IMR-90 (cell line): Measurements from ENCODE around the gene CDK15. TPM values are rescaled to one million over a fixed set of nuclear protein-coding genes. Genes with fewer than 3 reads are reported as not detected.
A peak's percentile ranks its signal among the peaks of the same experiment; 100 is the strongest.

Source experiments
- ATAC-seq: fragments of 200-7000 bp; cut with Tn5 transposase; 2 replicates; pipeline ENCODE4 v1.9.1; 2020; ENCODE audit warnings: low read depth, mild to moderate bottlenecking, moderate library complexity
- BruUV-seq: library from RNA; stranded (reverse); fragments of 400-500 nt; replicated peaks from 2 replicates; lab custom pipeline; 2021; lab: Mats Ljungman, UMichigan
- CTCF ChIA-PET: fragments of 300-600 bp; formaldehyde crosslinking; extraction: SDS; loops from one replicate; lab custom pipeline; 2021; ENCODE audit warnings: antibody characterized with exemption; lab: Yijun Ruan, JAX
- POLR2A ChIA-PET: fragments of 300-600 bp; sonication (Branson Sonifier 250); formaldehyde crosslinking; loops from one replicate; lab custom pipeline; 2022; ENCODE audit warnings: antibody characterized with exemption; ENCODE audit not compliant: unreplicated experiment; lab: Charles Lee
- DNase-seq: peaks from one replicate; pipeline ENCODE4 v3.0.0; 2013
- H2AFZ ChIP-seq: replicated peaks from 2 replicates; pipeline ENCODE3; 2013; ENCODE audit warnings: low read length, mild to moderate bottlenecking; ENCODE audit not compliant: poor library complexity
- H2AK5ac ChIP-seq: 2 replicates; pipeline ENCODE4 v1.6.1; 2013; ENCODE audit warnings: low read depth, low read length, inconsistent platforms
- H2AK9ac ChIP-seq: replicated peaks from 2 replicates; pipeline ENCODE3; 2013; ENCODE audit warnings: mild to moderate bottlenecking, low read depth, low read length, moderate library complexity; ENCODE audit not compliant: poor library complexity
- H2BK120ac ChIP-seq: 2 replicates; pipeline ENCODE4 v1.6.1; 2013; ENCODE audit warnings: low read depth, low read length, inconsistent platforms
- H2BK15ac ChIP-seq: 3 replicates; pipeline ENCODE4 v1.6.1; 2013; ENCODE audit warnings: low read depth, low read length, inconsistent platforms
- H2BK20ac ChIP-seq: 2 replicates; pipeline ENCODE4 v1.6.1; 2013; ENCODE audit warnings: low read depth, mild to moderate bottlenecking, inconsistent platforms, low read length, moderate library complexity
- H2BK5ac ChIP-seq: 2 replicates; pipeline ENCODE4 v1.6.1; 2013; ENCODE audit warnings: mild to moderate bottlenecking, low read depth, low read length, inconsistent platforms; ENCODE audit not compliant: poor library complexity, severe bottlenecking
- H3K14ac ChIP-seq: replicated peaks from 2 replicates; pipeline ENCODE4 v1.6.1; 2013; ENCODE audit warnings: low read depth, low read length, inconsistent platforms
- H3K18ac ChIP-seq: 2 replicates; pipeline ENCODE4 v1.6.1; 2013; ENCODE audit warnings: low read depth, low read length, control low read depth
- H3K23ac ChIP-seq: 2 replicates; pipeline ENCODE4 v1.6.1; 2013; ENCODE audit warnings: low read depth, low read length, inconsistent platforms
- H3K27ac ChIP-seq: 2 replicates; pipeline ENCODE4 v1.5.1; 2013; ENCODE audit warnings: mild to moderate bottlenecking, control low read depth, low read length; ENCODE audit not compliant: insufficient read depth
- H3K27me3 ChIP-seq: 2 replicates; pipeline ENCODE4 v1.6.1; 2013; ENCODE audit warnings: low read length; ENCODE audit not compliant: control insufficient read depth, insufficient read depth
- H3K36me3 ChIP-seq: 2 replicates; pipeline ENCODE4 v1.6.1; 2013; ENCODE audit warnings: low read length, mixed read lengths; ENCODE audit not compliant: control insufficient read depth, insufficient read depth
- H3K4ac ChIP-seq: 2 replicates; pipeline ENCODE4 v1.6.1; 2013; ENCODE audit warnings: low read depth, low read length, inconsistent platforms
- H3K4me1 ChIP-seq: 2 replicates; pipeline ENCODE4 v1.6.1; 2013; ENCODE audit warnings: low read length, mixed read lengths; ENCODE audit not compliant: control insufficient read depth, insufficient read depth
- H3K4me2 ChIP-seq: 2 replicates; pipeline ENCODE4 v1.6.1; 2013; ENCODE audit warnings: low read depth, mild to moderate bottlenecking, control low read depth, low read length, moderate library complexity
- H3K4me3 ChIP-seq: 2 replicates; pipeline ENCODE4 v1.5.1; 2013; ENCODE audit warnings: low read depth, mild to moderate bottlenecking, control low read depth, low read length, moderate library complexity; ENCODE audit not compliant: insufficient read depth
- H3K56ac ChIP-seq: 2 replicates; pipeline ENCODE4 v1.6.1; 2013; ENCODE audit warnings: low read length, inconsistent platforms; ENCODE audit not compliant: insufficient read depth; ENCODE audit errors: extremely low read depth
- H3K79me1 ChIP-seq, 2 experiments: 2 replicates each; pipeline ENCODE4 v1.6.1; 2013; ENCODE audit warnings: low read length in 2 of 2, inconsistent platforms in 1 of 2, low read depth in 1 of 2
- H3K9ac ChIP-seq: 2 replicates; pipeline ENCODE4 v1.6.1; 2013; ENCODE audit warnings: low read depth, low read length, control low read depth
- H3K9me1 ChIP-seq: 2 replicates; pipeline ENCODE4 v1.6.1; 2013; ENCODE audit warnings: low read length, inconsistent platforms; ENCODE audit not compliant: insufficient read depth
- H3K9me3 ChIP-seq: 2 replicates; pipeline ENCODE4 v1.6.1; 2013; ENCODE audit warnings: low read length; ENCODE audit not compliant: control insufficient read depth, insufficient read depth
- H4K20me1 ChIP-seq: 2 replicates; pipeline ENCODE4 v1.6.1; 2013; ENCODE audit warnings: low read length, inconsistent platforms; ENCODE audit not compliant: insufficient read depth
- H4K5ac ChIP-seq: 2 replicates; pipeline ENCODE4 v1.6.1; 2013; ENCODE audit warnings: mild to moderate bottlenecking, low read depth, low read length, control low read depth
- H4K8ac ChIP-seq, 2 experiments: 2 replicates each; pipeline ENCODE4 v1.6.1; 2013; ENCODE audit warnings: low read depth in 2 of 2, low read length in 2 of 2, control low read depth in 1 of 2, inconsistent platforms in 1 of 2
- H4K91ac ChIP-seq: 2 replicates; pipeline ENCODE4 v1.6.1; 2013; ENCODE audit warnings: low read depth, low read length, inconsistent platforms; ENCODE audit not compliant: insufficient read depth
- BHLHE40 ChIP-seq: fragments of 150-350 bp; IDR thresholded peaks from 2 replicates; pipeline ENCODE4 v1.6.1; 2016; ENCODE audit warnings: mild to moderate bottlenecking, low read depth, low read length
- CEBPB ChIP-seq: IDR thresholded peaks from 2 replicates; pipeline ENCODE4 v1.6.1; 2012; ENCODE audit warnings: low read depth, low read length, improper control_type of control experiment
- CHD1 ChIP-seq: IDR thresholded peaks from 2 replicates; pipeline ENCODE4 v1.6.1; 2012; ENCODE audit warnings: low read depth, low read length, improper control_type of control experiment
- FOS ChIP-seq: fragments of 150-350 bp; IDR thresholded peaks from 2 replicates; pipeline ENCODE4 v1.6.1; 2016; ENCODE audit warnings: low read depth, low read length
- MAFK ChIP-seq: IDR thresholded peaks from 2 replicates; pipeline ENCODE4 v1.6.1; 2012; ENCODE audit warnings: low read depth, low read length, improper control_type of control experiment
- MAZ ChIP-seq: IDR thresholded peaks from 2 replicates; pipeline ENCODE4 v1.6.1; 2012; ENCODE audit warnings: low read depth, mild to moderate bottlenecking, low read length, improper control_type of control experiment, moderate library complexity, borderline replicate concordance
- MXI1 ChIP-seq: IDR thresholded peaks from 2 replicates; pipeline ENCODE4 v1.6.1; 2012; ENCODE audit warnings: low read depth, mild to moderate bottlenecking, low read length, moderate library complexity, borderline replicate concordance
- NFE2L2 ChIP-seq: fragments of 150-350 bp; IDR thresholded peaks from 2 replicates; pipeline ENCODE4 v1.6.1; 2016; ENCODE audit warnings: low read depth, mild to moderate bottlenecking, low read length
- POLR2A ChIP-seq: IDR thresholded peaks from 2 replicates; pipeline ENCODE4 v1.6.1; 2012; ENCODE audit warnings: mild to moderate bottlenecking, low read depth, low read length
- RAD21 ChIP-seq: IDR thresholded peaks from 2 replicates; pipeline ENCODE4 v1.6.1; 2012; ENCODE audit warnings: low read length, improper control_type of control experiment
- RCOR1 ChIP-seq: IDR thresholded peaks from 2 replicates; pipeline ENCODE4 v1.6.1; 2012; ENCODE audit warnings: mild to moderate bottlenecking, low read length, improper control_type of control experiment; ENCODE audit not compliant: insufficient replicate concordance
- RFX5 ChIP-seq: IDR thresholded peaks from 2 replicates; pipeline ENCODE4 v1.8.0; 2012; ENCODE audit warnings: low read depth, mild to moderate bottlenecking, low read length, moderate library complexity
- SMC3 ChIP-seq: fragments of 150-350 bp; IDR thresholded peaks from 2 replicates; pipeline ENCODE4 v1.6.1; 2016; ENCODE audit warnings: low read depth, mild to moderate bottlenecking, antibody characterized with exemption, low read length, moderate library complexity
- WGBS, 2 experiments: methylation state at CpG; one replicate each; pipeline versions ENCODE4 v1.1.5 to v1.1.7; 2013; ENCODE audit warnings: missing lambda C conversion rate in 2 of 2; ENCODE audit not compliant: insufficient read length in 1 of 2; ENCODE audit errors: extremely low coverage in 2 of 2; 5-methylcytosine and 5-hydroxymethylcytosine counted together
- dilution Hi-C: fragments of 300-500 bp; cut with HindIII; formaldehyde crosslinking; loops from one replicate; pipeline ENCODE4 v1.14.3; 2018; ENCODE audit warnings: low sequenced_read_pairs; ENCODE audit not compliant: unreplicated experiment
- in situ Hi-C: fragments of 300-500 bp; cut with MboI; formaldehyde crosslinking; loops from 3 replicates; pipeline ENCODE4 v1.14.3; 2019; ENCODE audit warnings: low sequenced_read_pairs, inconsistent platforms, mixed read lengths
- intact Hi-C: fragments of 100-400 bp; cut with micrococcal nuclease; formaldehyde crosslinking; loops from 2 replicates; pipeline ENCODE4 v1.10.0; 2022
- polyA plus RNA-seq, 3 experiments: library from polyadenylated mRNA; depleted of rRNA; stranded (reverse); fragments of >200 nt; gene quantifications; 2 replicates each; pipeline ENCODE4 v1.2.3, GENCODE V29; 2012; ENCODE audit warnings: low replicate concordance in 1 of 3
- total RNA-seq: library from RNA; depleted of rRNA; stranded (reverse); fragments of >200 nt; gene quantifications from 2 replicates; pipeline ENCODE4 v1.2.3, GENCODE V29; 2012
- TF ChIP-seq, protein P1 (sequence below): fragments of 150-350 bp; IDR thresholded peaks from 2 replicates; pipeline ENCODE4 v1.6.1; 2017; ENCODE audit warnings: mild to moderate bottlenecking, antibody characterized with exemption, low read length, low read depth
- TF ChIP-seq, protein P2 (sequence below): conservative IDR thresholded peaks from 2 replicates; pipeline ENCODE4 v1.5.1; 2012; ENCODE audit warnings: mild to moderate bottlenecking, low read depth, low read length, improper control_type of control experiment
- TF ChIP-seq, protein P3 (sequence below): fragments of 150-350 bp; IDR thresholded peaks from 2 replicates; pipeline ENCODE4 v1.6.1; 2016; ENCODE audit warnings: low read depth, mild to moderate bottlenecking, low read length, moderate library complexity, borderline replicate concordance

CDK15 gene
- total and polyA plus RNA-seq, 2 of the 4 experiments (the other 2 are of a cell fraction) = 16.1 to 33.0 TPM

DNA sequence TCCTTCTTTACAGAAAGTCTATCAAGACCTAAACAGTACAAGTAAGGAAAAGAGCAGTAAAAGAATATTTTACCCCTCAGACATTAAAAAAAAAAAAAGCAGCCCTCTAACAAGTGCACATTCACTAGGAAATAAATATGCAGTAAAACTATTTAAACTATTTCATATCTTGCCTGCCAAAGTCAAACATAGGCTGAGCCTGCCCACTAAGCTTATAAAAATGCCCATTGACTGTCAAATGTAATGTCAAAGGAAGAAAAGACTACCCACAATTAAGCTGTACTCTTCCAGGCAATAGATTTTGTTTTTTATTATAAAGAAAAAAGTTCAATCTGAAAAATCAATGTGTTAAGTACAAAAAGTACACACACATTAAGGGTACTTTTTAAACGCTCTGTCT is 37.4 kb upstream of the CDK15 start:
- Histone ChIP-seq H3K4me2 (peak overlapping the region; percentile 65; the same call in 1 of the 2 replicates), H4K20me1 (peaks cover 12% of the 10 kb centered on the region; the same call in 1 of the 2 replicates), H3K36me3 (peaks cover 5% of the 10 kb centered on the region), H3K4ac (no peak overlapping the region), H3K23ac (no peak overlapping the region), H2AFZ (no peak overlapping the region), H3K14ac (no peak overlapping the region), H3K18ac (no peak overlapping the region), H4K91ac (no peak overlapping the region), H2AK5ac (0 out of 2 replicates have a peak overlapping the region, but pooled peaks have one; percentile 7), H3K27ac (no peak overlapping the region), H3K4me3 (no peak overlapping the region), H3K27me3 (no peaks in the 10 kb centered on the region), H2AK9ac (no peak overlapping the region), H3K4me1 (peaks cover 5% of the 10 kb centered on the region; the same call in 1 of the 2 replicates), H4K5ac (no peak overlapping the region), H3K9me1 (peaks cover 10% of the 10 kb centered on the region), H2BK5ac (peak overlapping the region; percentile 38), H3K9me3 (no peaks in the 10 kb centered on the region), H3K56ac (no peak overlapping the region), H2BK120ac (no peak overlapping the region), H3K9ac (no peak overlapping the region), H3K79me1 (peaks cover 27 to 48% of the 10 kb centered on the region in 2 experiments), H4K8ac (no peak overlapping the region), H2BK20ac (no peak overlapping the region), H2BK15ac (no peak overlapping the region)
- dilution Hi-C loops = no loop called here
- BruUV-seq = no TSS peak
- peak; percentile 62 for DNase-seq
- in situ Hi-C loops = no loop called here
- ATAC-seq = peak; percentile 88
- ChIA-PET POLR2A (interaction anchor here (1.3 kb wide), 1 partner anchor 11 kb away, joined by 4 read pairs; the partner anchor contains the start of gene ALS2), CTCF (interaction anchor here (0.6 kb wide), 1 partner anchor 9 kb away, joined by 3 read pairs; no protein-coding TSS in a partner anchor)
- WGBS, 2 experiments = no CpG with 5 or more reads among the region's 1 CpG
- intact Hi-C loops = no loop called here
- TF ChIP-seq POLR2A (no peak), FOS (no peak), MAZ (no peak), SMC3 (no peak), RAD21 (no peak), RFX5 (no peak), BHLHE40 (no peak), CHD1 (no peak), MAFK (no peak), MXI1 (no peak), RCOR1 (no peak), NFE2L2 (no peak), CEBPB (no peak)
- TF ChIP-seq, protein P1, sequence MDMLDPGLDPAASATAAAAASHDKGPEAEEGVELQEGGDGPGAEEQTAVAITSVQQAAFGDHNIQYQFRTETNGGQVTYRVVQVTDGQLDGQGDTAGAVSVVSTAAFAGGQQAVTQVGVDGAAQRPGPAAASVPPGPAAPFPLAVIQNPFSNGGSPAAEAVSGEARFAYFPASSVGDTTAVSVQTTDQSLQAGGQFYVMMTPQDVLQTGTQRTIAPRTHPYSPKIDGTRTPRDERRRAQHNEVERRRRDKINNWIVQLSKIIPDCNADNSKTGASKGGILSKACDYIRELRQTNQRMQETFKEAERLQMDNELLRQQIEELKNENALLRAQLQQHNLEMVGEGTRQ = no peak
- TF ChIP-seq, protein P2, sequence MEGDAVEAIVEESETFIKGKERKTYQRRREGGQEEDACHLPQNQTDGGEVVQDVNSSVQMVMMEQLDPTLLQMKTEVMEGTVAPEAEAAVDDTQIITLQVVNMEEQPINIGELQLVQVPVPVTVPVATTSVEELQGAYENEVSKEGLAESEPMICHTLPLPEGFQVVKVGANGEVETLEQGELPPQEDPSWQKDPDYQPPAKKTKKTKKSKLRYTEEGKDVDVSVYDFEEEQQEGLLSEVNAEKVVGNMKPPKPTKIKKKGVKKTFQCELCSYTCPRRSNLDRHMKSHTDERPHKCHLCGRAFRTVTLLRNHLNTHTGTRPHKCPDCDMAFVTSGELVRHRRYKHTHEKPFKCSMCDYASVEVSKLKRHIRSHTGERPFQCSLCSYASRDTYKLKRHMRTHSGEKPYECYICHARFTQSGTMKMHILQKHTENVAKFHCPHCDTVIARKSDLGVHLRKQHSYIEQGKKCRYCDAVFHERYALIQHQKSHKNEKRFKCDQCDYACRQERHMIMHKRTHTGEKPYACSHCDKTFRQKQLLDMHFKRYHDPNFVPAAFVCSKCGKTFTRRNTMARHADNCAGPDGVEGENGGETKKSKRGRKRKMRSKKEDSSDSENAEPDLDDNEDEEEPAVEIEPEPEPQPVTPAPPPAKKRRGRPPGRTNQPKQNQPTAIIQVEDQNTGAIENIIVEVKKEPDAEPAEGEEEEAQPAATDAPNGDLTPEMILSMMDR = no peak
- TF ChIP-seq, protein P3, sequence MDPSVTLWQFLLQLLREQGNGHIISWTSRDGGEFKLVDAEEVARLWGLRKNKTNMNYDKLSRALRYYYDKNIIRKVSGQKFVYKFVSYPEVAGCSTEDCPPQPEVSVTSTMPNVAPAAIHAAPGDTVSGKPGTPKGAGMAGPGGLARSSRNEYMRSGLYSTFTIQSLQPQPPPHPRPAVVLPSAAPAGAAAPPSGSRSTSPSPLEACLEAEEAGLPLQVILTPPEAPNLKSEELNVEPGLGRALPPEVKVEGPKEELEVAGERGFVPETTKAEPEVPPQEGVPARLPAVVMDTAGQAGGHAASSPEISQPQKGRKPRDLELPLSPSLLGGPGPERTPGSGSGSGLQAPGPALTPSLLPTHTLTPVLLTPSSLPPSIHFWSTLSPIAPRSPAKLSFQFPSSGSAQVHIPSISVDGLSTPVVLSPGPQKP = no peak
